Large intestine (tissue), 3 donors: ENCODE measurements around the gene B4GALNT1. TPM values are rescaled to one million over a fixed set of nuclear protein-coding genes. Genes with fewer than 3 reads are reported as not detected.
"Not testable (repeated sequence)": the region's sequence is repeated elsewhere in the genome, so short reads cannot be mapped to it uniquely, and the experiment has no call there.

Experiments used
- DNase-seq, 2 donors: peaks; one replicate each; pipeline versions ENCODE4 v3.0.0 to v3.0.0-alpha.2; 2013
- H3K27ac ChIP-seq: one replicate; pipeline ENCODE4 v1.5.1; 2013; ENCODE audit warnings: low read length
- H3K27me3 ChIP-seq: 2 replicates; pipeline ENCODE4 v1.6.1; 2013; ENCODE audit warnings: low read length; ENCODE audit not compliant: control insufficient read depth, insufficient read depth
- H3K36me3 ChIP-seq: 2 replicates; pipeline ENCODE4 v1.6.1; 2013; ENCODE audit warnings: low read length; ENCODE audit not compliant: control insufficient read depth, insufficient read depth
- H3K4me1 ChIP-seq: one replicate; pipeline ENCODE4 v1.6.1; 2013; ENCODE audit warnings: low read length; ENCODE audit not compliant: control insufficient read depth, insufficient read depth
- H3K4me3 ChIP-seq: one replicate; pipeline ENCODE4 v1.5.1; 2013; ENCODE audit warnings: low read length
- H3K9me3 ChIP-seq: one replicate; pipeline ENCODE4 v1.6.1; 2013; ENCODE audit warnings: mild to moderate bottlenecking, low read depth, low read length, moderate library complexity; ENCODE audit not compliant: control insufficient read depth
- WGBS: methylation state at CpG from one replicate; pipeline ENCODE4 v1.1.5; 2013; ENCODE audit warnings: low lambda C conversion rate; ENCODE audit not compliant: insufficient coverage; 5-methylcytosine and 5-hydroxymethylcytosine counted together
- polyA plus RNA-seq: library from polyadenylated mRNA; unstranded; fragments of 120-200 nt; gene quantifications from one replicate; pipeline ENCODE4 v1.2.1, GENCODE V29; 2013

The B4GALNT1 gene
- polyA plus RNA-seq, 1 donor = 2.4 TPM

DNA sequence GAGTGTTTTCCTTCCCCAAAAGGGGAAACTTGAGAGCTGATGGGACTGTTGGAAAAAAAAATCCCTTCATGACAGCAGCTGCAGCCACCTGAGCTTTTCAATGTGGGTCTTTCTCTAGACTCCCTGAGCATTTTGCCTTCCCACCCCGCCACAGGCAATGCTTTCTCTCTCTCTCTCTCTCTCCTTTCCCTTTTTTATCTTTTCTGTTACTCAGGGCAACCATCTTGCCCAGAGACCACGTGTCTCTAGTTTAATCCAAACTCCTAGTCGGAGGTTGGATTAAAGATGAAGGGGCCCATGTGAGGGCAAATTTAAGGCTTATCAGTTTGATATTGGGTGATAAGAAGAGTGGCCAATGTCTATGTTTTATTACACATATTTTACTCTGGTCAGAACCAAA is 25.9 kb upstream of the B4GALNT1 start:
- H3K4me3 ChIP-seq = no peak overlapping the region
- peaks cover 6% of the 10 kb centered on the region for H3K9me3 ChIP-seq
- H3K36me3 ChIP-seq = no peaks in the 10 kb centered on the region
- no peak overlapping the region for H3K27ac ChIP-seq
- WGBS = 50% methylated on average over 1 of the region's 3 CpGs
- H3K27me3 ChIP-seq = no peaks in the 10 kb centered on the region
- no peak for DNase-seq
- H3K4me1 ChIP-seq = no peaks in the 10 kb centered on the region

DNA sequence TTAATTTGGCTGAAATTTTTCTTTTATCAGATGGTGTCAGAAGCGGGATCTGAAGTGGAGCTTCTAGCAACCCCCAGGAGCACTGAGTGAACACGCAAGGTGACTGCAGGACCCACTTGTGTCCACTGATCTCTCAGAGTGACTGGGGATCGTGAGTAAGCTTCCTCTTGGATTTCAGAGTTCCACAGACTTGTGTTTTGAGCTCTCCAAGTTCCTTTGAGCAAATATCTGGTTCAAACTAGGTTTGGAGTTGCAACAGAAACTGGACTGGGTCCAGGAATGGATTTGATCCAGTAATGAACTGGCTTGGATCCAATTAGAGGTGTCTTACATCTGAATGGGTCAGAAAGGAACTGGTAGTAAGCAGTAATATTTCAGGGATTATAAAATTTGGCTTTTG is 24.7 kb upstream of the B4GALNT1 start:
- peaks cover 6% of the 10 kb centered on the region for H3K9me3 ChIP-seq
- no peak overlapping the region for H3K4me3 ChIP-seq
- no peak overlapping the region for H3K27ac ChIP-seq
- H3K36me3 ChIP-seq = no peaks in the 10 kb centered on the region
- H3K4me1 ChIP-seq = no peaks in the 10 kb centered on the region
- no peaks in the 10 kb centered on the region for H3K27me3 ChIP-seq
- WGBS = no CpG with 5 or more reads among the region's 3 CpGs
- DNase-seq = no peak

DNA sequence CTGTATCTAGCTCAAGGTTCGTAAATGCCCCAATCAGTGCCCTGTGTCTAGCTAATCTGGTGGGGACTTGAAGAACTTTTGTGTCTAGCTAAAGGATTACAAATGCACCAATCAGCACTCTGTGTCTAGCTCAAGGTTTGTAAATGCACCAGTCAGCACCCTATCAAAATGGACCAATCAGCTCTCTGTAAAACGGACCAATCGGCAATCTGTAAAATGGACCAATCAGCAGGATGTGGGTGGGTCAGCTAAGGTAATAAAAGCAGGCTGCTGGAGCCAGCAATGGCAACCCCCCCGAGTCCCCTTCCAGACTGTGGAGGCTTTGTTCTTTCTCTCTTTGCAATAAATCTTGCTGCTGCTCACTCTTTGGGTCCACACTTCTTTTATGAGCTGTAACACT is 23.4 kb upstream of the B4GALNT1 start:
- H3K4me1 ChIP-seq, H3K27ac ChIP-seq, H3K9me3 ChIP-seq, H3K36me3 ChIP-seq, H3K4me3 ChIP-seq, H3K27me3 ChIP-seq, DNase-seq: not testable (repeated sequence)
- WGBS = no CpG with 5 or more reads among the region's 4 CpGs

DNA sequence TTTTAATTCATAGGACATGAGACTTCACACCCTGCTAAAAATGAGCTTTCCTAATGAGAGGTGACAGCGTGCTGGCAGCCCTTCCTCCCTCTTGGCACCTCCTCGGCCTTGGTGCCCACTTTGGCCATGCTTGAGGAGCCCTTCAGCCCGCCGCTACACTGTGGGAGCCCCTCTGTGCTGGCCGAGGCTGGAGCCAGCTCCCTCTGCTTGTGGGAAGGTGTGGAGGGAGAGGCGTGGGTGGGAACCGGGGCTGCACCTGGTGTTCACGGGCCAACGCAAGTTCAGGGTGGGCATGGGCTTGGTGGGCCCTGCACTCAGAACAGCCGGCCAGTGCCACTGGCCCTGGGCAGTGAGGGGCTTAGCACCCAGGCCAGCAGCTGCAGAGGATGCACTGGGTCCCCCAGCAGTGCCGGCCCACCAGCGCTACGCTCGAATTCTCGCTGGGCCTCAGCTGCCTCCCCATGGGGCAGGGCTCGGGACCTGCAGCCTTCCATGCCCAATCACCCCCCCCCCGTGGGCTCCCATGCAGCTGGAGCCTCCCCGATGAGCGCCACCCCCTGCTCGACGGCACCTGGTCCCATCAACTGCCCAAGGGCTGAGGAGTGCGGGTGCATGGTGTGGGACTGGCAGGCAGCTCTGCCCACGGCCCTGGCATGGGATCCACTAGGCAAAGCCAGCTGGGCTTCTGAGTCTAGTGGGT is 22.7 kb upstream of the B4GALNT1 start:
- Histone ChIP-seq H3K27me3 (no peaks in the 10 kb centered on the region), H3K9me3 (peaks cover 6% of the 10 kb centered on the region), H3K4me3 (no peak overlapping the region), H3K4me1 (no peaks in the 10 kb centered on the region), H3K36me3 (no peaks in the 10 kb centered on the region), H3K27ac (no peak overlapping the region)
- DNase-seq = no peak
- WGBS = no CpG with 5 or more reads among the region's 23 CpGs

DNA sequence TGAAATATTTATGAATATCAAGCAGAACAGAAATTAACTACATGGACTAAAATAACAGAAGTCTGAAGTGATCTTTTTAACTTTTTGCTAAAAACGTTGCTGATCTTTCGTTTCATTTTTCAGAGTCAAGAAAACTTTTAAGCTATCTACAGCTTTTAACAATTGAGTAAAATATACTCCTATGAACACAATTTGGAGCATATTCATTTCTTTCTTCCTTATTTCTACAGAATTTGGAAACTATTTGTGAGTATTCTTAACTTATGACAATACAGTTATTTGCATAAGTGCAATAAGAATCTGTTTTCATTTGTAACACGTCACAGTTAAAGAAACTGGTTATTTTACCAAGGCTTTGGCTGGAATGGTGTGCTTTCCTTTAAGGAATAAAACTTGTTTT is 21.0 kb upstream of the B4GALNT1 start:
- DNase-seq = no peak
- no peak overlapping the region for H3K4me3 ChIP-seq
- 70% methylated on average over 2 of the region's 3 CpGs for WGBS
- H3K4me1 ChIP-seq = no peaks in the 10 kb centered on the region
- peaks cover 6% of the 10 kb centered on the region for H3K9me3 ChIP-seq
- no peak overlapping the region for H3K27ac ChIP-seq
- no peaks in the 10 kb centered on the region for H3K27me3 ChIP-seq
- H3K36me3 ChIP-seq = no peaks in the 10 kb centered on the region

DNA sequence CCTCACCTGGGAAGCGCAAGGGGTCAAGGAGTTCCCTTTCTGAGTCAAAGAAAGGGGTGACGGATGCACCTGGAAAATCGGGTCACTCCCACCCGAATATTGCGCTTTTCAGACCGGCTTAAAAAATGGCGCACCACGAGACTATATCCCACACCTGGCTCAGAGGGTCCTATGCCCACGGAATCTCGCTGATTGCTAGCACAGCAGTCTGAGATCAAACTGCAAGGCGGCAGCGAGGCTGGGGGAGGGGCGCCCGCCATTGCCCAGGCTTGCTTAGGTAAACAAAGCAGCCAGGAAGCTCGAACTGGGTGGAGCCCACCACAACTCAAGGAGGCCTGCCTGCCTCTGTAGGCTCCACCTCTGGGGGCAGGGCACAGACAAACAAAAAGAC is 13.7 kb upstream of the B4GALNT1 start:
- not testable (repeated sequence) for H3K27ac ChIP-seq, H3K36me3 ChIP-seq, H3K4me3 ChIP-seq, H3K9me3 ChIP-seq, H3K4me1 ChIP-seq, DNase-seq, H3K27me3 ChIP-seq
- WGBS = no CpG with 5 or more reads among the region's 15 CpGs

DNA sequence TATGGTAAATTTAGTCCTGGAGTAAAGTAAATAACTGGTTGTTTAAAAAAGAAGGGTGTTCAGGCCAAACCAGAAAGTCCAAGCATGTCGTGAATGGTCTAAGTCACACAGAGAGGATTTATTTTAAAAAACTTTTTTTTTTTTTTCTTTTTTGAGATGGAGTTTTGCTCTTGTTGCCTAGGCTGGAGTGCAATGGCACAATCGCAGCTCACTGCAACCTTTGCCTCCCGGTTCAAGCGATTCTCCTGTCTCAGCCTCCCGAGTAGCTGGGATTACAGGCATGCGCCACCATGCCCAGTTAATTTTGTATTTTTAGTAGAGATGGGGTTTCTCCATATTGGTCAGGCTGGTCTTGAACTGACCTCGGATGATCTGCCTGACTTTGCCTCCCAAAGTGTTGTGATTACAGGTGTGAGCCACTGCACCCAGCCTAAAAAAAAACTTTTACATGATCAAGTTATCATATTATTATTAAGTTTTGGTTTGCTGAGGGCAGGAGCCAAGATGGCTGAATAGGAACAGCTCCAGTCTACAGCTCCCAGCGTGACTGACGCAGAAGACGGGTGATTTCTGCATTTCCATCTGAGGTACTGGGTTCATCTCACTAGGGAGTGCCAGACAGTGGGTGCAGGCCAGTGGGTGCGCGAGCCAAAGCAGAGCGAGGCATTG is 13.1 kb upstream of the B4GALNT1 start:
- H3K9me3 ChIP-seq, H3K36me3 ChIP-seq, DNase-seq, H3K4me3 ChIP-seq, H3K27ac ChIP-seq, H3K27me3 ChIP-seq, H3K4me1 ChIP-seq: not testable (repeated sequence)
- WGBS = 42% methylated on average over 1 of the region's 13 CpGs

DNA sequence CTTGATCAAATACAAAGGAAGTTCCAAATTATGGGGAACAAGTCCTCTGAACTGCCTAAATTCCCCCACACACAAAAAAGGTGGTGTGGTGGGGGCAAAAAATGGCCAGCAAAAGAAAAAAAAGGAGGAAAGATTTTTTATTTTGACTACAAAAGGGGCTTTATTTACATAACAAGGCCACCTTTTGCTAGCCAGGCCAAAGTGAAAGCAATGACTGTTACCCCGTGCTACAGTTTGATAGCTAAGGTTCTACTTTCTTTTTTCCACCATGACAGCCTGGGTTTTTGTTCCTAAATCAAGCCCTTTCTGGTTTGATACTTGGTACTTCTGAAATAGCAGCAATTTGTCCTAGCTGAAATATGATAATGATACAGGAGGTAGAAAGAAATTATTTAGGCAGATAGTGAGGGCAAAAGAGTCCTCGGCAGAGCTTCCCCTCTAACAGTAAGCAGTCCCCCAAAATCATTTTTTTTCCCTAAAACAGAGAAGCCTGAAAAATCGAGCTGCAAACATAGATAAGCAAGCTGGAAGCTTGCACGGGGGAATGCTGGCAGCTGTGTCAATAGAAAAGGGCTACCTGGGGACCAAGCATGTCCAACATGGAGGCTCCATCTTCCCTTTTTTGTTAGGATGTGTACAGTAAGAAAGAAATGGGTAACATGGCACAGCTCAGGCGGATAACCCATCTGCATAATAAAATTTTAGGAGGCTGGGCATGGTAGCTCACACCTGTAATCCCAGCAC is 8.9 kb upstream of the B4GALNT1 start:
- no peak for DNase-seq
- WGBS = 58% methylated on average over 2 of the region's 5 CpGs
- no peaks in the 10 kb centered on the region for H3K36me3 ChIP-seq
- peaks cover 27% of the 10 kb centered on the region for H3K27me3 ChIP-seq
- H3K4me3 ChIP-seq = no peak overlapping the region
- no peak overlapping the region for H3K27ac ChIP-seq
- H3K9me3 ChIP-seq = peaks cover 3% of the 10 kb centered on the region
- H3K4me1 ChIP-seq = no peaks in the 10 kb centered on the region

DNA sequence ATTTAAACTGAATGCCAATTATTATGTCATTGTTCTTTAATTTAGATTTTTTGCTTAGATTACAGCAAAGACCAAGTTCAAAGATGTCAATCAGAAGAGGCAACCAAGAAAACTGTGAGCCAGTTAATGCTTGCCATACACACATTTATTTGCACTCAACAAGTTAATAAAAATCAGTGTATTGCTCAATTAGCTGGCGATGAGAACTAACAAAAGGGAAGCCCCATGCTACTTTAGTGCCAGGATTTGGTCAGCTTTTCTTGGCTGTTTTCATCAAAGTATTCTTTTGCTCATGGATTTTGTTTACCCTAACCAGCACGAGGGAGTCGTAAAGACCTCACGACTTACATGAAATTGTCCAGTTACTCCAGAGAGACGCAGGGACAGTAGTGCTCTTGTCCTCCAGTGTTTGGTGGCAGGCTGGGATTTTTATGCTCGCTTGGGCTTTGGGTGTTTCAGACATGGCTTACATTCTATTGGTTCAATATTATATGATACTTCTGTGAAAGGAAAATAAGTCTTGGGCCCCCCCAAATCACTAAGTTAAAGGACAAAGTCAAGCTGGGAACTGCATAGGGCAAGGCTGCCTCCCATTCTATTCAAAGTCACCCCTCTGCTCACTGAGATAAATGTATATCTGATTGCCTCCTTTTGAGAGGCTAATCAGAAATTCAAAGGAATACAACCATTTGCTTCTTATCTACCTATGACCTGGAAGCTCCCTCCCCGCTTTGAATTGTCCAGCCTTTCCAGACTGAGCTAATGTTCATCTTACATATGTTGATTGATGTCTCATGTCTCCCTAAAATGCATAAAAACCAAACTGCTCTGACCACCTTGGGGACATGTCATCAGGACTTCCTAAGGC is 7.4 kb upstream of the B4GALNT1 start:
- WGBS = no CpG with 5 or more reads among the region's 7 CpGs
- Histone ChIP-seq H3K27ac (no peak overlapping the region), H3K36me3 (no peaks in the 10 kb centered on the region), H3K4me3 (no peak overlapping the region), H3K27me3 (peaks cover 34% of the 10 kb centered on the region), H3K4me1 (no peaks in the 10 kb centered on the region), H3K9me3 (no peaks in the 10 kb centered on the region)
- DNase-seq = no peak

DNA sequence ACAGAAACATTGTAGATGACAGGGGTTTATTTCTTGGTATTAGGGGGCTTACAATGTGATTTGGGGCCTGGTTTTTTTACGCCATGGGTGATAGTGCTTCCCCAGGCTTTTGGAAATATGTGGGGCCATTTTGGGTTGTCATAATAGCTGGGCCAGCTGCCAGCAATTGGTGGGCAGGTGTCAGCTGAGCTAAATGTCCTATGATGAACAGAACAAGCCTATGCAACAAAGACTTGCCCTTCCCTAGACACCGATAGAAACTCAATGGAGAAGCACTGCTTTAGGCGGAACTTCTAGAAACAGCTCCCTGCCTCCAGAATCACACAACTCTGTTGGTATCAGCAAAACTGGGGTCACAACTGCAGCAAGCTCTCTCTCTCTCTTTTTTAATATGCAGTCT is 5.1 kb upstream of the B4GALNT1 start:
- H3K36me3 ChIP-seq = no peaks in the 10 kb centered on the region
- no peak for DNase-seq
- H3K4me3 ChIP-seq = no peak overlapping the region
- no peak overlapping the region for H3K27ac ChIP-seq
- H3K4me1 ChIP-seq = no peaks in the 10 kb centered on the region
- no peaks in the 10 kb centered on the region for H3K9me3 ChIP-seq
- 100% methylated on average over 1 of the region's 3 CpGs for WGBS
- H3K27me3 ChIP-seq = peaks cover 54% of the 10 kb centered on the region
